HG03354 (cell line): ENCODE results near the gene EFHC1.

Experiments
- ATAC-seq: cut with Tn5 transposase; IDR thresholded peaks from one replicate; pipeline ENCODE4 v1.9.1; 2021; ENCODE audit warnings: mild to moderate bottlenecking; ENCODE audit not compliant: unreplicated experiment, poor library complexity, severe bottlenecking

EFHC1 gene

GRCh38 chr6:52498538-52499017 lies 78.4 kb downstream of the EFHC1 start:
- peak; percentile 54 for ATAC-seq

- ATAC-seq = no peak
These were observed 78.9 kb downstream of the EFHC1 start for GRCh38 chr6:52499026-52499425.

DNA sequence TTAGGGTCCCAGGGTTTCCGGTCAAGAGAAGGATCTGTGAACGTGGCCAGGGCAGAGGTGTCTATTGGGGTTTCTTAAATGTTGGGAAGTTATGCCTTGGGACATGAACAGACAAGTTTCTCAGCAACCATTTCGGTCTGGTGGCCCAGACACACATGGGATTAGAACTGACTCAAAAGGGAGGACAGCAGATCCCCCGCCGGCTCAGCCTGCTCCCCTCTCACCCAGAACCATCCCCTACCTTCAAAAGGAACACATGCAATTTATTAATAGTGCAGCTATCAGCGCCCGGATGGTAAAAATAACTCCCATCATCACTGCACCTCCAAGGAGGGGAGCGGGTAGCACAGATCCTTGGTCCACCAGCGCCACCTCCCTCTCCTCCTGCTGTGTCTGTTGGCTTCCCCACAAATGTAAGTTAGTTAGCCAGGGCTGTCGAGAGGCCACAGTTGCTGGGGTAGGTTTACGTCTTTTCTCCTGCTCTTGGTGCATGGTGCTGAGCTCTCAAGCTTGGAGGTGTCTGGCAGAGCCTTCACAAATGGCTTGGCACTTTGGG lies 79.6 kb downstream of the EFHC1 start:
- no peak for ATAC-seq

GRCh38 chr6:52500238-52501129 lies 80.3 kb downstream of the EFHC1 start:
- no peak for ATAC-seq

DNA sequence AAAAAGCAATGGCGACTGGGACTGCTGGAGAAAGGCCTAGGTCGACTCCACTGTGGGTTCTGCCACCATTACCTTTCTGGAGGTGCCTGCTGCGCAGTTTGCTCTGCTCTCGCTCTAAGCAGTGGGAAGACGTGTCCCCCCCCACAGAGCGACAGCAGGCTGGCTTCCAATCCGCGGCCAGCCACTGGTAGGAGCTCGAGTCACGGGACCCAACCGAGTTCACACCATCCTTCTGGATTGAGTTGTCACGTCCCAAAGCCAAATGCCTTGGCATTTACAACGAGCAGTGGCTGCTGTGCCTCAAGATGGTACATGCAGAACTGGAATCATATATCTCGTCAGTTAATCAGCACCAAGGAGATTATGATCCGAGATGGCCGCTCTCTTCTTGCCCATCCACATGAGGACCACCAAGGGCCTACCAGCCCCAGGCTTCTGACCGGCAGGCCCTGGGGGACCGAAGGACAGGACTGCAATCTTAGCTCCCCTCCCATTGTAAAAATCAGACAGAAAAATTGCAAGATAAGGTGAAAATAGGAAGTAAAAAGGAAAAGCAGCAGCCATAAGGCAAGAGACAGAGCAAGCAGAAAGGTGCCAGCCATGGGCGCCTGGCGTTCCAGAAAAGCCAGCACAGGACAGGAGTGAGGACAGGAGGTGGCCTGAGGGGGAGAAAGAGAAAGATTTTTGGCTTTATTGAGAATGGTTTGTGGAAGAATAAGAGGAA lies 82.3 kb downstream of the EFHC1 start:
- ATAC-seq = no peak

DNA sequence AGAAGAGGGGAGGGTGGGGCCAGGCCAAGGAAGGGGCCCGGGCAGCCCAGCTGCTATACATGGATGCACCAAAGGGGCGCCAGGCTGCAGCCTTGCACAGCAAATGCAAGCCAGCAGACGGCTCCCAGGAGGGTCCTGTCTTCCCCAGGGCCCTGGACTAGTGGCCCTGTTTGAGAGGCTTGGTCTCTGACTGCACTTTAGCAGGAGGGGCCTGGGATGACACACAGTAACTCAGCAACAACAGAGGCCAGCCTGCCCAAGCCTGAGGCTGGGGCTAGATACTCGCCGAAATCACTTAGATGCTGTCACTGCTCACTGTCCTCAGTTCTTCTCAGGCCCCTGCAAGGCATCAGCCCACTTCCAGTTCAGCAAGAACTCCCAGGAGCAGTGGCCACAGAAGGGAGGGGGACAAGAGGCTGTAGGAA lies 83.2 kb downstream of the EFHC1 start:
- no peak for ATAC-seq

GRCh38 chr6:52503851-52504781 lies 84.0 kb downstream of the EFHC1 start:
- ATAC-seq = no peak

DNA sequence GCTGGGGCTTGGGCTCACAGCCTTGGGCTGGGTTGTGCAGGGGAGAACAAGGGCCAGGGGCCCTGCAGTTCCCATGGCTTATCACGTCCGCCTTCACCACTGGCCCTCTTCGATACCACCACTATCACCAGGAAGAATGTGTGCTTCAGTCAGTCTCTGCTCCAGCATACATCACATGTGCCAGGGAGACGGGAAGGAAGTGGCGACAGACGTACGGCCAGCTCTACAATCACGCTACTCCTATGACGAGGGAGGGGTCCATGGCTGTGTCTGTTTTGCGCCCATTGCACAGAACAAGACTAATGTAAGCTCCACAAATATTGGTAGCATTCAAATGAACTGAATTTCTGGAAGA lies 84.6 kb downstream of the EFHC1 start:
- no peak for ATAC-seq

DNA sequence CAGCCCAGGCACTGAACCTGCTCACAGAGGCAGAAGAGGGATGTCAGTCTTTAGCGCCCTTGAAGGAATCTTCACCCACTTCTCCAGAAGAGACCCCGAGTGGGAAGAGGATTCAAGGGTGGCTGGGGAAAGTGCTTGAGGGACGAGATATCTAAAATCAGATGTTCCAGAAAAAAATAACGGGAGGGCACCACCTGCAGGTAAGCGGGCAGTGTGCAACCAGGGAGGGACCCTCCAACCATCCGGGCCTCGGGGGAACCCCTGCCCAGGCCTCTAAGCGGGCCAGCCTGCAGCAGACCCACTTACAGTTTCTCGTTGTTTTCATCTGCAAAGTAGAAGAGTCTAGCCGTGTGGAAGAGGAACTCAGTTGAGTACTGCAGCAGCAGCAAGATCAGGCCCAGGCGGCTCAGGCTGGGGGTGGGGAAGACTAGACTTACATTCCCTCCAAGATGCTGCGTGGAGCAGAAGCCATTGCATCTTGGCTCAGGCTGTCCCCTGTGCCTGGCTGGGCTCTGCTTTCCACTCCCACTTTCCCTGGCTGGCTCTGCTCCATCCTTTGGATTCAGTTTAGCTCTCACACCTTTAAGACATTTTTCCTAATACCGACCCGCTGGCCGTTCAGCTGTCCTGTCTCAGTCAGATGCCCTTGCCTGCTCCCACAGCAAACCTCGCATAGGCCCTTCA lies 85.7 kb downstream of the EFHC1 start:
- no peak for ATAC-seq

DNA sequence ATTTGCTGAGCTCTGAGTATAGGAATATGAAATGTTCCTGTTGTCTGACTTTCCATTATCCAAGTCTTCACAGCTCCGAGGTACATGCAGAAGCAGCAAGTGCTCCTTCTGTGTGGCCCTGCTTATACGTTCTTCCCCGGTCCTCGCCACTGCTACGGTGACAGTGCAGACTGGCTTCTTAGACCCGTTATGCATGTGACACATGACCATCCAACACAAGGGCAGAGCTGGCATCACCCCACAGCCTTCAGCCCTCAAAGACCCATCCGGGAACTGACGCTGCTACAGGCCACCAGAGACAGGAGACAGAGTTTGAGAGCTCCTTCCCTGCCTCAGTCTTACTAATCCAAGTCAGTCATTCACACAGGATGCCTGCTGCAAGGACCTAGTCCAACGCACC lies 86.3 kb downstream of the EFHC1 start:
- no peak for ATAC-seq

GRCh38 chr6:52507557-52508260 lies 87.6 kb downstream of the EFHC1 start:
- no peak for ATAC-seq

- no peak for ATAC-seq
These were observed 88.2 kb downstream of the EFHC1 start for GRCh38 chr6:52508261-52508739.

DNA sequence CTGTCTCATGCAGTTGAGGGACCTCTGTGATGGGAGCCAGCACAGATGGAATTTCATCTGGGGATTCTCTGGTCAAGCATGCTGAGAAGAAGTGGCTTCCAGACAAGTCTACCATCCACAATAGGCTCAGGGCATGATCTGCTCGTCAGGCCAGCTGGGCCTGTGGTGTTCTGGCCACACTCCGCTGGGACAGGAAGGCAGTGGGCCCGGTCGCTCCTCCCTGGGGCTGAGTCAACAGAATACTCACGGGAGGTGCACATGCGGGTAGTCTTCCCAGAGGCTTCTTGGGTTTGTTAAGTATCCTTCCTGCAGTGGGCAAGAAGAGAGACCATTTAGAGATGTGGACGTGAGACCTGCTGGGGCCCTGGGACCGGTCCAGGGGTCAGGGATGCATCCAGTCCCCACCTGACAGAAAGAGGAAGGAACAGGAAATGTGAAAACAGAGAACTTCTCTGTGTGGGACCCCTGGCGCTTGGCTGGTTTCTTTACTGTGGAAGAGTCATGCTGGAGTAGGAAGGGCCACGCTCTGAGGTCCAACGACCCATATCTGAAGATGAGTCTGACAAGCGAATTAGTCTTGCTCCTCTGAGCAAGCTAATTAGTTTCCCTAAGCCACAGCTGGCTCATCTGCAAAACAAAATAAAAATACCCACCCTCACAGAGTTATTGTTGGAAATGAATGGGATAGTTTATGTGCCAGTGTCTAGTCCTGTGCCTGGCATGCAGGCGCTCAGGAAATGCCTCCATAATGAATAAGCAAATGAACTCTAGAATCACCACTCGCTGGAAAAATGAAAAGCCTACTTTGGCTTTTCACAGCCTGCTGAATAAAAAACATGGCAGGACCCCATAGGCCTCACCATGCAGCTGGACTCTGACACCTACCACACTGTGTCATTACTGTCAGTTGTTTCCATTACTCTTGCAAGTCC lies 89.4 kb downstream of the EFHC1 start:
- no peak for ATAC-seq

- no peak for ATAC-seq
These were observed 90.0 kb downstream of the EFHC1 start for GRCh38 chr6:52510213-52510562.

DNA sequence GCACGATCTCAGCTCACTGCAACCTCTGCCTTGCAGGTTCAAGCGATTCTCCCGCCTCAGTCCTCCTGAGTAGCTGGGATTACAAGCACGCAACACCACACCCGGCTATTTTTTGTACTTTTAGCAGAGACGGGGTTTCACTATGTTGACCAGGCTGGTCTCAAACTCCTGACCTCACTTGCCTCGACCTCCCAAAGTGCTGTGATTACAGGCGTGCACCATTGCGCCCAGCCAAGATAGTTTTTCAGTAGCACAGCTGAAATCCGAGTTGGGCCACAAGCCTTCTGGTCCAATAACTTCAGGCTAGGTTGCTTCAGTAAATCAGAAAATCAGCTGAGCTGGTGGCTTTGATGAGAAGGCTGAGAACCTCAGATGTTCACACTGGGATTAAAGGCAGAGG lies 91.0 kb downstream of the EFHC1 start:
- no peak for ATAC-seq

GRCh38 chr6:52511572-52512151 lies 91.5 kb downstream of the EFHC1 start:
- ATAC-seq = no peak

GRCh38 chr6:52512199-52512598 lies 92.1 kb downstream of the EFHC1 start:
- ATAC-seq = no peak
